Parathyroid adenoma (tissue), 2 donors: Measurements from ENCODE around the gene DDX24.

Source experiments
- H2AFZ ChIP-seq: fragments of 300-600 bp; sonication (generic); one replicate; pipeline ENCODE4 v1.7.0; 2017; ENCODE audit warnings: antibody characterized with exemption, mild to moderate bottlenecking
- H3K27ac ChIP-seq: fragments of 300-600 bp; sonication (generic); one replicate; pipeline ENCODE4 v1.7.0; 2017
- H3K27me3 ChIP-seq: fragments of 300-600 bp; sonication (generic); one replicate; pipeline ENCODE4 v1.7.0; 2017; ENCODE audit warnings: low read length; ENCODE audit not compliant: control insufficient read depth, insufficient read depth
- H3K36me3 ChIP-seq: fragments of 300-600 bp; sonication (generic); one replicate; pipeline ENCODE4 v1.7.0; 2017; ENCODE audit warnings: low read length; ENCODE audit not compliant: control insufficient read depth, insufficient read depth
- H3K4me1 ChIP-seq: fragments of 300-600 bp; sonication (generic); one replicate; pipeline ENCODE4 v1.7.0; 2017; ENCODE audit warnings: control low read depth
- H3K4me2 ChIP-seq: fragments of 300-600 bp; sonication (generic); one replicate; pipeline ENCODE4 v1.7.0; 2017; ENCODE audit warnings: low read length
- H3K4me3 ChIP-seq: fragments of 300-600 bp; sonication (generic); one replicate; pipeline ENCODE4 v1.7.0; 2017; ENCODE audit warnings: low read depth, low read length
- H3K79me2 ChIP-seq: fragments of 300-600 bp; sonication (generic); one replicate; pipeline ENCODE4 v1.7.0; 2017; ENCODE audit warnings: control low read depth
- H3K9ac ChIP-seq: fragments of 300-600 bp; sonication (generic); one replicate; pipeline ENCODE4 v1.7.0; 2017; ENCODE audit warnings: mild to moderate bottlenecking
- H3K9me3 ChIP-seq: fragments of 300-600 bp; sonication (generic); one replicate; pipeline ENCODE4 v1.7.0; 2017; ENCODE audit warnings: low read length; ENCODE audit not compliant: control insufficient read depth
- TF ChIP-seq, protein P1 (sequence below): fragments of 300-600 bp; sonication (generic); IDR thresholded peaks from one replicate; pipeline ENCODE4 v1.7.0; 2017; ENCODE audit warnings: antibody characterized with exemption, mild to moderate bottlenecking
- donor health status: primary hyperparathyroidism.

Gene DDX24

DNA sequence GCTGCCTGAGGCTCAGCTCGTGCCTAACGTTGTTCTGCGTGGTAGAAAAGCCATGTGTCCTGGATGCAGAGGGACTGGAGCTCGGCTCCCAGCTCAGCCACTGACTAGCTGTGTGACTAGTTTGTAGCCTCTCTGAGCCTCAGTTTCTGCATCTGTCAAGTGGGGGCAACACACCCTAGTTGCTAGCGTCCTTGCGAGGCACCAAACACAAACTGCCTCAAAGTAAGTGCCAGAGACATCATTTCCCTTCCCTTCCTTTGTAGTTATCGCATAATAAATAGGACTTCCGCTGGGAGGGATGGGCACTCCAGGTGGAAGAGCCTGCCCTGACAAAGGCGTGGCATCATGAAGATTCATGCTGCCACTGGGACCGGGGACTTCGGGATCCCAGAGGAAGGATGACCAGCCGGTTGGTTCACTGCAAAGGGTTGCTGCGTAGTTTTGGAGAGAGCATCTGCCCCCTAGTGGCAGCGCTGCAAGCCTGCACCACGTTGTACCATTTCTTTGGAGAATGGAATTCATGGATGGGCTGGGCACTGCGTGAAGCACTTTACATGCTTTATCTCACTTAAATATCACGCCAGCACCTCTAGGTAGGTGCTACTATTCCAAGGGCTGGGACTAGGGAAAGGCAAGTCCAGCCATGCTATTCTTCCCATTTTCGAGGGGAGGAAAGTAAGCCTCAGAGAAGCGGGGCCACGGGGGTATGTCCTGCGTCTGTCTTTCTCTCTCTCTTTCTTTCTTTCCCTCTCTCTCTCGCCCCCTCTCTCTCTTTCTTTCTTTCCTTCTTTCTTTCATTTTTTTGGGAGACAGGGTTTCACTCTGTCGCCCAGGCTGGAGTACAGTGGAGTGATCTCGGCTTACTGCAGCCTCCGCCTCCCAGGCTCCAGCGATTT lies 79.3 kb downstream of the DDX24 start:
- Histone ChIP-seq H3K4me2 (no peak overlapping the region), H3K9me3 (no peaks in the 10 kb centered on the region), H3K27ac (no peak overlapping the region), H3K9ac (no peak overlapping the region), H3K79me2 (no peaks in the 10 kb centered on the region), H3K27me3 (peaks cover under 1% of the 10 kb centered on the region), H2AFZ (no peak overlapping the region), H3K4me3 (no peak overlapping the region), H3K36me3 (no peaks in the 10 kb centered on the region), H3K4me1 (no peaks in the 10 kb centered on the region)
- TF ChIP-seq, protein P1, sequence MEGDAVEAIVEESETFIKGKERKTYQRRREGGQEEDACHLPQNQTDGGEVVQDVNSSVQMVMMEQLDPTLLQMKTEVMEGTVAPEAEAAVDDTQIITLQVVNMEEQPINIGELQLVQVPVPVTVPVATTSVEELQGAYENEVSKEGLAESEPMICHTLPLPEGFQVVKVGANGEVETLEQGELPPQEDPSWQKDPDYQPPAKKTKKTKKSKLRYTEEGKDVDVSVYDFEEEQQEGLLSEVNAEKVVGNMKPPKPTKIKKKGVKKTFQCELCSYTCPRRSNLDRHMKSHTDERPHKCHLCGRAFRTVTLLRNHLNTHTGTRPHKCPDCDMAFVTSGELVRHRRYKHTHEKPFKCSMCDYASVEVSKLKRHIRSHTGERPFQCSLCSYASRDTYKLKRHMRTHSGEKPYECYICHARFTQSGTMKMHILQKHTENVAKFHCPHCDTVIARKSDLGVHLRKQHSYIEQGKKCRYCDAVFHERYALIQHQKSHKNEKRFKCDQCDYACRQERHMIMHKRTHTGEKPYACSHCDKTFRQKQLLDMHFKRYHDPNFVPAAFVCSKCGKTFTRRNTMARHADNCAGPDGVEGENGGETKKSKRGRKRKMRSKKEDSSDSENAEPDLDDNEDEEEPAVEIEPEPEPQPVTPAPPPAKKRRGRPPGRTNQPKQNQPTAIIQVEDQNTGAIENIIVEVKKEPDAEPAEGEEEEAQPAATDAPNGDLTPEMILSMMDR, result peak; percentile 98

DNA sequence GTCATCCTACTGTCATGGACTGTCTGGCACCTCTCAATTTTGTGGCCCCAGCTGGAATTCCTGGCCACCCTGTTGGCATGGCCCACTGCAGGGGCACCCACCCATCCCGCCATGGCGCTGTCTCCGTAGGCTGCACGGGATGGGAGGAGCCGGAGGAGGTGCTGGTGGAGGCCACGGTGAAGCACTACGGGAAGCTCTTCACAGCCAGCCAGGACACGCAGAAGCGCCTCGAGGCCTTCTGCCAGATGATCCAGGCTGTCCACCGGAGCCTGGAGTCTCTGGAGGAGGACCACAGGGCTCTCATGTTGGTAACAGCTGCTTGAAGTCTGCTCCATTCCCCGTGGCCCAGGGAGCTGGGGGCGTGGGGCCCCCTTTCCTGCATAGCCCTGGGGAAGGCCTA lies 80.0 kb downstream of the DDX24 start:
- no peak overlapping the region for H3K4me3 ChIP-seq
- H3K27me3 ChIP-seq, result peaks cover 3% of the 10 kb centered on the region
- no peak overlapping the region for H3K4me2 ChIP-seq
- H3K36me3 ChIP-seq, result no peaks in the 10 kb centered on the region
- H2AFZ ChIP-seq, result no peak overlapping the region
- TF ChIP-seq, protein P1, result no peak
- no peak overlapping the region for H3K27ac ChIP-seq
- H3K9me3 ChIP-seq, result no peaks in the 10 kb centered on the region
- H3K79me2 ChIP-seq, result no peaks in the 10 kb centered on the region
- no peak overlapping the region for H3K9ac ChIP-seq
- H3K4me1 ChIP-seq, result no peaks in the 10 kb centered on the region

DNA sequence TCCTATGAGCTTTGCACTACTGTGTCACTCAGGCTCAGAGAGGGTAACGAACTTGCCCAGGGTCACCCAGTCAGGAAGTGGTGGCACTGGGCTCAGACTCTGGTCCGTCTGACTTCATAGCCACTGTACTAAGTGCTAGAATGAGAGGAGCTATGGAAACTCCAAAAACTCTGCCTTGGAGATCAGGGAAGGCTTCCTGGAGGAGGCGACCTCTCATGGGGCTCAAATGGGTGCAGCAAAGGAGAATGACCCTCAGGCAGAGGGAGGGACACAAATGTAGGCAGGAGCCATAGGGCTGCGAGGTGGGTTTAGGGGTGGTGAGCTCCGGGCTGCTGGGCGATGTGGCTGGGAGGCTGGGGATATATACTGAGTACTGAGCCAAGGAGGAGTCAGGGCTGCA lies 80.7 kb downstream of the DDX24 start:
- H3K4me1 ChIP-seq, result no peaks in the 10 kb centered on the region
- no peak overlapping the region for H3K4me3 ChIP-seq
- peaks cover 3% of the 10 kb centered on the region for H3K27me3 ChIP-seq
- no peak overlapping the region for H3K9ac ChIP-seq
- H3K4me2 ChIP-seq, result no peak overlapping the region
- no peaks in the 10 kb centered on the region for H3K79me2 ChIP-seq
- no peaks in the 10 kb centered on the region for H3K36me3 ChIP-seq
- H2AFZ ChIP-seq, result no peak overlapping the region
- no peaks in the 10 kb centered on the region for H3K9me3 ChIP-seq
- no peak overlapping the region for H3K27ac ChIP-seq
- TF ChIP-seq, protein P1, result no peak

DNA sequence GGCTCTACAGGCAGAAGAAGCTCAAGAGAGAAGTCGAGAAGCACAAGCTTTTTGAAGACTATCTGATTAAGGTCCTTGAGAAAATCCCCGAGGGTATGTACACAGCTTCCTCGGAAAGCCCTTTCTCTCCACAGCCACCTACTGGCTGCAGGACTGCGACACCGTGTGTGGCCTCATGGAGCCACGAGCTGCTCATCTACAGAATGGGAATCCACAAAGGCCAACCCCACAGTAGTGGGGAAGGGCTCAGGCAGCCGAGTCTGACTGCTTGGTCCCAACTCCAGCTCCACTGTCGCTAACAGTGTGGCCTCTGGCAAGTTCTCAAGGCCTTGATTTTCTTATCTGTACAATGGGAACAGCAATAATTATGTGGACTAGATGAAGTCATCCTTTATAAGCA lies 81.4 kb downstream of the DDX24 start:
- Histone ChIP-seq H3K9me3 (no peaks in the 10 kb centered on the region), H3K4me1 (no peaks in the 10 kb centered on the region), H2AFZ (no peak overlapping the region), H3K4me2 (no peak overlapping the region), H3K27ac (no peak overlapping the region), H3K4me3 (no peak overlapping the region), H3K9ac (no peak overlapping the region), H3K27me3 (peaks cover 3% of the 10 kb centered on the region), H3K79me2 (no peaks in the 10 kb centered on the region), H3K36me3 (no peaks in the 10 kb centered on the region)
- TF ChIP-seq, protein P1, result no peak
